HepG2 (cell line): Measurements from ENCODE around the gene DLX5. TPM values are rescaled to one million over a fixed set of nuclear protein-coding genes. Genes with fewer than 3 reads are reported as not detected.

ENCODE experiments used
- FOXK1 ChIP-seq: sonication (generic); formaldehyde crosslinking; IDR thresholded peaks from 2 replicates; pipeline ENCODE4 v1.4.0; 2020; ENCODE audit warnings: low read depth, missing genetic modification reagents, borderline replicate concordance
- HDAC6 ChIP-seq: fragments of 200-600 bp; sonication (generic); IDR thresholded peaks from 2 replicates; pipeline ENCODE4 v1.7.0; 2017; ENCODE audit warnings: mild to moderate bottlenecking, antibody characterized with exemption, low read length, low read depth
- HIC2 ChIP-seq: sonication (generic); formaldehyde crosslinking; IDR thresholded peaks from 2 replicates; pipeline ENCODE4 v1.9.0; 2022; ENCODE audit warnings: low read depth, missing genetic modification reagents
- KDM1A ChIP-seq: IDR thresholded peaks from 2 replicates; pipeline ENCODE4 v1.6.1; 2016; ENCODE audit warnings: missing compliant biosample characterization
- NFYB ChIP-seq: sonication (generic); formaldehyde crosslinking; IDR thresholded peaks from 2 replicates; pipeline ENCODE4 v1.4.0; 2020; ENCODE audit warnings: missing genetic modification reagents
- PAXIP1 ChIP-seq: sonication (generic); formaldehyde crosslinking; conservative IDR thresholded peaks from 2 replicates; pipeline ENCODE4 v1.4.0; 2020; ENCODE audit warnings: mild to moderate bottlenecking, missing genetic modification reagents, moderate library complexity
- RFXAP ChIP-seq: sonication (generic); formaldehyde crosslinking; IDR thresholded peaks from 2 replicates; pipeline ENCODE4 v1.4.0; 2020; ENCODE audit warnings: missing genetic modification reagents, borderline replicate concordance
- RNF2 ChIP-seq: fragments of 450-650 bp; conservative IDR thresholded peaks from 2 replicates; pipeline ENCODE4 v1.6.1; 2016; ENCODE audit warnings: low read depth
- YEATS4 ChIP-seq: sonication (generic); formaldehyde crosslinking; IDR thresholded peaks from 2 replicates; pipeline ENCODE4 v1.4.0; 2020; ENCODE audit warnings: missing genetic modification reagents, borderline replicate concordance
- ZMYM3 ChIP-seq: sonication (generic); formaldehyde crosslinking; IDR thresholded peaks from 2 replicates; pipeline ENCODE4 v1.5.1; 2020; ENCODE audit warnings: mild to moderate bottlenecking, missing genetic modification reagents
- ZNF10 ChIP-seq: sonication (generic); formaldehyde crosslinking; IDR thresholded peaks from 2 replicates; pipeline ENCODE4 v1.4.0; 2020; ENCODE audit warnings: mild to moderate bottlenecking, low read depth, missing genetic modification reagents, borderline replicate concordance
- ZNF432 ChIP-seq: sonication (generic); formaldehyde crosslinking; IDR thresholded peaks from 2 replicates; pipeline ENCODE4 v1.5.0; 2020; ENCODE audit warnings: missing genetic modification reagents, mild to moderate bottlenecking, borderline replicate concordance
- ZNF646 ChIP-seq: sonication (generic); formaldehyde crosslinking; IDR thresholded peaks from 2 replicates; pipeline ENCODE4 v1.9.0; 2021; ENCODE audit warnings: mild to moderate bottlenecking, missing genetic modification reagents
- ZNF710 ChIP-seq: sonication (generic); formaldehyde crosslinking; IDR thresholded peaks from 2 replicates; pipeline ENCODE4 v1.5.0; 2020; ENCODE audit warnings: mild to moderate bottlenecking, missing genetic modification reagents, borderline replicate concordance
- polyA plus RNA-seq, 8 experiments: library from polyadenylated mRNA; depleted of rRNA in 3 of 8; stranded (reverse) in 7 of 8; unstranded in 1 of 8; fragments of >200 nt; fragmentation: Illumina TruSeq in 4 of 8; extraction: Trizol in 4 of 8; gene quantifications; 2 replicates each; pipeline versions ENCODE4 v1.2.1 to v1.2.3, GENCODE V29; 2011 to 2016; ENCODE audit warnings: low read depth in 4 of 8, missing spikeins in 1 of 8, mixed read lengths in 1 of 8; ENCODE audit not compliant: insufficient read depth in 1 of 8
- total RNA-seq, 5 experiments: library from RNA; depleted of rRNA; stranded (reverse); fragments of >200 nt; fragmentation: Illumina TruSeq; extraction: Trizol; gene quantifications; 2 replicates each; pipeline ENCODE4 v1.2.3, GENCODE V29; 2016; ENCODE audit warnings: low read depth in 1 of 5

DLX5 gene
- total and polyA plus RNA-seq, 2 of the 13 experiments (the other 11 are each of a cell fraction or from before 2014, with no cell fraction given) = not detected

- TF ChIP-seq ZNF10 (CRISPR knock-in tag) (no peak), ZNF646 (CRISPR knock-in tag) (no peak), ZNF432 (CRISPR knock-in tag) (no peak), ZNF710 (CRISPR knock-in tag) (peak; percentile 60; the same call in 1 of the 2 replicates), HDAC6 (no peak), NFYB (CRISPR knock-in tag) (no peak), YEATS4 (CRISPR knock-in tag) (peak; percentile 33), HIC2 (CRISPR knock-in tag) (no peak), ZMYM3 (CRISPR knock-in tag) (peak; percentile 11; the same call in 1 of the 2 replicates), KDM1A (CRISPR knock-in tag) (no peak), PAXIP1 (CRISPR knock-in tag) (0 out of 2 replicates have a peak, but pooled peaks have one; percentile 26), RFXAP (CRISPR knock-in tag) (no peak), RNF2 (peak; percentile 96), FOXK1 (CRISPR knock-in tag) (no peak)
Measured at GRCh38 chr7:97006055-97006815, 18.4 kb downstream of the DLX5 start (continued).
